Karpas-422 (cell line): Measurements from ENCODE around the gene HSPBAP1. TPM values are rescaled to one million over a fixed set of nuclear protein-coding genes. Genes with fewer than 3 reads are reported as not detected.
"Not testable (repeated sequence)": the region's sequence is repeated elsewhere in the genome, so short reads cannot be mapped to it uniquely, and the experiment has no call there.

Experiments used
- DNase-seq: peaks from one replicate; pipeline ENCODE4 v3.0.0-alpha.2; 2015
- H2AFZ ChIP-seq: fragments of 200-600 bp; sonication (generic); 2 replicates; pipeline ENCODE4 v1.6.1; 2014; ENCODE audit warnings: antibody characterized with exemption, low read length, mixed read lengths
- H3K27ac ChIP-seq: fragments of 200-600 bp; sonication (generic); 2 replicates; pipeline ENCODE4 v1.5.1; 2014; ENCODE audit warnings: mild to moderate bottlenecking, low read length, moderate library complexity
- H3K27me3 ChIP-seq: fragments of 200-600 bp; sonication (generic); 2 replicates; pipeline ENCODE4 v1.6.1; 2014; ENCODE audit warnings: low read length, mixed read lengths
- H3K36me3 ChIP-seq: fragments of 200-600 bp; sonication (generic); 2 replicates; pipeline ENCODE4 v1.6.1; 2014; ENCODE audit warnings: low read length, mixed read lengths; ENCODE audit not compliant: insufficient read depth
- H3K4me1 ChIP-seq: fragments of 200-600 bp; sonication (generic); 2 replicates; pipeline ENCODE4 v1.6.1; 2014; ENCODE audit warnings: mild to moderate bottlenecking, low read length, mixed read lengths
- H3K4me2 ChIP-seq: fragments of 200-600 bp; sonication (generic); 2 replicates; pipeline ENCODE4 v1.6.1; 2014; ENCODE audit warnings: low read length, low read depth, mild to moderate bottlenecking; ENCODE audit not compliant: poor library complexity, severe bottlenecking
- H3K4me3 ChIP-seq: fragments of 200-600 bp; sonication (generic); 2 replicates; pipeline ENCODE4 v1.5.1; 2014; ENCODE audit warnings: mild to moderate bottlenecking, antibody characterized with exemption, low read length, mixed read lengths
- H3K79me2 ChIP-seq: fragments of 200-600 bp; sonication (generic); 2 replicates; pipeline ENCODE4 v1.6.1; 2014; ENCODE audit warnings: mild to moderate bottlenecking, low read length, mixed read lengths
- H3K9ac ChIP-seq: fragments of 200-600 bp; sonication (generic); 2 replicates; pipeline ENCODE4 v1.6.0; 2014; ENCODE audit warnings: low read length
- H3K9me2 ChIP-seq: fragments of 200-600 bp; sonication (generic), shearing (Covaris generic); replicated peaks from 2 replicates; pipeline ENCODE4 v1.6.0; 2014; ENCODE audit warnings: mild to moderate bottlenecking, low read length, moderate library complexity; ENCODE audit not compliant: insufficient read depth
- H3K9me3 ChIP-seq: fragments of 300-700, 200-600 bp; sonication (generic); 2 replicates; pipeline ENCODE4 v1.6.1; 2014; ENCODE audit warnings: low read length, mixed read lengths
- H4K20me1 ChIP-seq: fragments of 200-600 bp; sonication (generic); 2 replicates; pipeline ENCODE4 v1.6.1; 2014; ENCODE audit warnings: mild to moderate bottlenecking, antibody characterized with exemption, low read length, low read depth; ENCODE audit not compliant: insufficient read depth
- total RNA-seq: library from RNA; depleted of rRNA; stranded (reverse); fragments of >200 nt; shearing (Covaris generic); gene quantifications from 2 replicates; pipeline ENCODE4 v1.2.3, GENCODE V29; 2014; ENCODE audit warnings: low replicate concordance

The HSPBAP1 gene
- total RNA-seq, 1 experiment from 2014 or later = 28.2 TPM

DNA sequence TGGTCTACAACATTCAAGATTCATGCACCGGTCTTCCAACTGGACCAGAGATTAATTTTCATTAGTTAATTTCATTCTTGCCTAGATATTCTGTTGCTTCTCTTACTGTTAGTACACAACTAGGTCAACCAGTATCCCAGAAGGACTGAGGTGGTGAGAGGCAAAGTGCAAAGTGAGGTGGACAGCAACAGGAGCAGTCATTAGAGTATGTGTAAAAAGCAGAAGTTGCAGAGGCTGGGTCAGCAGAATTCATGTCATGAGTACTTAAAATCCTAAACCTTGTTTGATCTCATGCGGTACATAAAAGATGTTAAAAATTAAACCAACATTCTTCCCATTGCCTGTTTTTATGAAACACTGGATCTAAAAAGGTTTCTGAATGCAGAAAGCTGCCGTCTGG lies 66.3 kb downstream of the HSPBAP1 start:
- no peaks in the 10 kb centered on the region for H3K79me2 ChIP-seq

DNA sequence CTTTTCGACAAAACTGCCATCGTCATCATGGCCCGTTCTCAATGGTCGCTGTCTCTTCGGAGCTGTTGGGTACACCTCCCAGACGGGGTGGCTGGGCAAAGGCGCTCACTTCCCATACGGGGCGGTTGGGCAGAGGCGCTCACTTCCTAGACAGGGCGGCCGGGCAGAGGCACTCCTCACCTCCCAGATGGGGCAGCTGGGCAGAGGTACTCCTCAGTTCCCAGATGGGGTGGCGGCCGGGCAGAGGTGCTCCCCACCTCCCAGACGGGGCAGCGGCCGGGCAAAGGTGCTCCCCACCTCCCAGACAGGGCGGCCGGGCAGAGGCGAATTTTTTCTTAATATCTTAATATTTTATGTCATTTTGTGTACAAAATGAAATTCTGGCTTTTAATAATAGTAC lies 68.5 kb downstream of the HSPBAP1 start:
- Histone ChIP-seq H3K4me3 (no peak overlapping the region), H4K20me1 (no peaks in the 10 kb centered on the region)

More for the DNA sequence above, 66.3 kb downstream of the HSPBAP1 start:
- Histone ChIP-seq H3K9me2 (no peaks in the 10 kb centered on the region), H3K9ac (no peak overlapping the region), H3K4me3 (no peak overlapping the region), H3K4me2 (no peak overlapping the region), H2AFZ (no peak overlapping the region), H3K27me3 (no peaks in the 10 kb centered on the region), H3K4me1 (no peaks in the 10 kb centered on the region), H3K9me3 (no peaks in the 10 kb centered on the region), H4K20me1 (no peaks in the 10 kb centered on the region), H3K36me3 (no peaks in the 10 kb centered on the region), H3K27ac (no peak overlapping the region)
- no peak for DNase-seq

DNA sequence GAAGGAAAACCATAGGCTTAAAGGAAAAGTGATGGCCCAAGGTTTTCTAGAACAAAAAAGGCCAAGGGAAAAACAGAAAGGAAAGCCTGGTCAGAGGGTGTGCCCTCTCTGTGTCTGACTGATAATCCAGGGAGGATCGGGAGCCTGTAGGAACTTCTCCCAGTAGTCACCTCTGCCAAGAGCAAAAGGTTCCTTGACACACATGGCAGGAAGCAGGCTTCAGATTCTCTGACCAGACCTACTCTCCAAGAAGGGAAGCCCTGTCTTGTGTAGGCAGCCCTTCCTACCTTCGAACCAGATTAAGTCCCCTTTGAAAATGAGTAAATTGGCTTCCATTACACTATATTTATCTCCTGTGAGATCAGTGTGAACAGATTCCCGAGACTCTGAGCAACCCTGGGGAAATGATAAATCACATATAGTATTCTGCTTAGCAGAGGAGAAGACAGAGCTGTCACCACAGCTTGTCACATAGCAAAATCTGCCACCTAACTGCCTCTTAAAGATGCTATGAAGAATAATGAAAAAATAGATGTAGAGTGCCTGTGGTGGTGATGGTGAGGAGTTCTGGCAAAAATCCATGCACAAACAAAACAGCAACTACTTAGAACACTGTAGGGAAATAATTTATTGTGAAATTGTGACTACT lies 74.2 kb downstream of the HSPBAP1 start:
- no peak overlapping the region for H3K4me2 ChIP-seq
- H3K4me3 ChIP-seq = no peak overlapping the region
- H3K9me2 ChIP-seq = no peaks in the 10 kb centered on the region
- H3K79me2 ChIP-seq = no peaks in the 10 kb centered on the region
- no peak overlapping the region for H3K27ac ChIP-seq
- H3K36me3 ChIP-seq = no peaks in the 10 kb centered on the region
- no peaks in the 10 kb centered on the region for H3K4me1 ChIP-seq
- no peaks in the 10 kb centered on the region for H3K9me3 ChIP-seq
- H2AFZ ChIP-seq = no peak overlapping the region
- DNase-seq = no peak
- H4K20me1 ChIP-seq = no peaks in the 10 kb centered on the region
- H3K9ac ChIP-seq = no peak overlapping the region
- no peaks in the 10 kb centered on the region for H3K27me3 ChIP-seq

More for the DNA sequence above, 68.5 kb downstream of the HSPBAP1 start:
- Histone ChIP-seq H3K9me2 (no peaks in the 10 kb centered on the region), H3K36me3 (no peaks in the 10 kb centered on the region), H3K79me2 (no peaks in the 10 kb centered on the region), H3K27me3 (no peaks in the 10 kb centered on the region), H2AFZ (no peak overlapping the region), H3K4me2 (no peak overlapping the region), H3K27ac (no peak overlapping the region), H3K4me1 (no peaks in the 10 kb centered on the region), H3K9ac (no peak overlapping the region), H3K9me3 (no peaks in the 10 kb centered on the region)
- DNase-seq = no peak

DNA sequence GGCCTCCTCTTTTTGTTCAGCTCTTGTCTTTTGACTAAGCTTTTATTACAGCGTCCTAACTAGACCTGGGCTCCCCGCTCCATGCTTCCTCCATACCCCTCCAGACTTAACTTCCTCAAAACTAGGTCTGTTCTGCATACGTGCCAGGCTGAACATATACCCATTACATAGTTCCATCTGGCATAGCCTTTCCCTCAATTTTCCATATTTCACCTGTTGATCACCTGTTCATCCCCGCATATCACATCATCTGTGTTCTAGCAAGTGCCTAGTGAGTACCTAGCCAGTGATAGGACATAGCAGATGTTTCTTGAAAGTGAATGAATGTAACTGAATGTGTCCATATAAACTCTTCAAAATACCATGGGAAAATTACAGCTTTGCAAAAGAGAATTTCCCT lies 77.0 kb downstream of the HSPBAP1 start:
- Histone ChIP-seq H3K4me1 (no peaks in the 10 kb centered on the region), H3K79me2 (no peaks in the 10 kb centered on the region), H3K36me3 (no peaks in the 10 kb centered on the region), H3K27ac (no peak overlapping the region), H3K9me2 (no peaks in the 10 kb centered on the region), H3K9me3 (no peaks in the 10 kb centered on the region), H3K9ac (no peak overlapping the region), H3K4me3 (no peak overlapping the region), H4K20me1 (no peaks in the 10 kb centered on the region), H2AFZ (no peak overlapping the region), H3K27me3 (no peaks in the 10 kb centered on the region), H3K4me2 (no peak overlapping the region)
- DNase-seq = no peak

DNA sequence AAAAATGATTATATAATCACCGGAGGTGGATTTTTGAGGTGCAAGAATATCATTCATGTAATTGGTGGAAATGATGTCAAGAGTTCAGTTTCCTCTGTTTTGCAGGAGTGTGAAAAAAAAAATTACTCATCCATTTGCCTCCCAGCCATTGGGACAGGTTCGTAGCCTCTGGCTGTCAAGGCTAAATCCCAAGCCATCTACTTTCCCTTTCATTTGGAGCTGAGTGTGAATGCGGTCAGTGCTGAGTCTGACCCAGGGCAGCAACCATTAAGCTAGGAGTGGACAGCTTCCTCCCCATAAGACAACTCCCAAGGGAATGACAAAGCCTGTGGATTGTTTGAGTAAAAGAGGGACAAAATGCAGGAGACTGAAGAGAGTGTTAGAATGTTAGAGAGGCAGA lies 79.4 kb downstream of the HSPBAP1 start:
- no peaks in the 10 kb centered on the region for H3K9me2 ChIP-seq
- H3K36me3 ChIP-seq = no peaks in the 10 kb centered on the region
- no peak overlapping the region for H3K4me3 ChIP-seq
- DNase-seq = no peak
- no peaks in the 10 kb centered on the region for H3K4me1 ChIP-seq
- no peaks in the 10 kb centered on the region for H3K27me3 ChIP-seq
- H3K9me3 ChIP-seq = no peaks in the 10 kb centered on the region
- no peaks in the 10 kb centered on the region for H4K20me1 ChIP-seq
- no peaks in the 10 kb centered on the region for H3K79me2 ChIP-seq
- H2AFZ ChIP-seq = no peak overlapping the region
- H3K4me2 ChIP-seq = no peak overlapping the region
- no peak overlapping the region for H3K9ac ChIP-seq
- H3K27ac ChIP-seq = no peak overlapping the region

DNA sequence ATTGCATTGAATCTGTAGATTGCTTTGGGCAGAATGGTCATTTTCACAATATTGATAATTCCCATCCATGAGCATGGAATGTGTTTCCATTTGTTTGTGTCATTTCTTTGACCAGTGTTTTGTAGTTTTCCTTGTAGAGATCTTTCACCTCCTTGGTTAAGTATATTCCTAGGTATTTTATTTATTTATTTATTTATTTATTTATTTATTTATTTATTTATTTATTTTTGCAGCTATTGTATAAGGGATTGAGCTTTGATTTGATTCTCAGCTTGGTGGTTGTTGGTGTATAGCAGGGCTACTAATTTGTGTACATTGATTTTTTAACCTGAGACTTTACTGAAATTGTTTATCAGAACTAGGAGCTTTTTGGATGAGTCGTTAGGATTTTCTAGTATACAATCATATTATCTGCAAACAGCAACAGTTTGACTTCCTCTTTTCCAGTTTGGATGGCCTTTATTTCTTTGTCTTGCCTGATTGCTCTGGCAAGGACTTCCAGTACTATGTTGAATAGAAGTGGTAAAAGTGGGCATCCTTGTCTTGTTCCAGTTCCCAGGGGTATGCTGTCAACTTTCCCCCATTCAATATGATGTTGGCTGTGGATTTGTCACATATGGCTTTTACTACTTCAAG lies 82.9 kb downstream of the HSPBAP1 start:
- H3K27ac ChIP-seq, H3K9ac ChIP-seq, H4K20me1 ChIP-seq, H3K36me3 ChIP-seq, H3K9me3 ChIP-seq, H3K79me2 ChIP-seq, H3K9me2 ChIP-seq, H2AFZ ChIP-seq, H3K4me2 ChIP-seq, H3K4me3 ChIP-seq, H3K4me1 ChIP-seq, DNase-seq, H3K27me3 ChIP-seq: not testable (repeated sequence)

DNA sequence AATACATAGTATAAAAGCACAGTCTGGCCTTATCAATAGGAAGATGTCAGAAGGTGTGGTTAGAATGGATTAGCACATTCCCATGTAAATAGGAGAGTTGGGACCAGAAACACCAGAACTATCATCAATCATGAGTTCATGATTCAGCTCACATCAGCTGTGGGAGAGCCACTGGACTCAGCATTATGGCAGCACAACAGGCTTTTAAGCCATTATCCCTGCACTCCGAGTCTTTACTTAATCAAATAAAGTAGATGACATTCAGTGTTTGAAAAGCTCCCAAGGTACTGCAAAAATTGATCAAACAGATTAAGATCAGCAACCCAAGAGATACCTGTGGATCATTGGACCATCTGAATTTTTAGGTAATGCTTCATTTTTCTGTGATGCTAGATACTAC lies 88.3 kb downstream of the HSPBAP1 start:
- Histone ChIP-seq H3K27me3 (no peaks in the 10 kb centered on the region), H3K79me2 (no peaks in the 10 kb centered on the region), H3K9me3 (no peaks in the 10 kb centered on the region), H4K20me1 (no peaks in the 10 kb centered on the region), H3K4me1 (no peaks in the 10 kb centered on the region), H3K4me2 (no peak overlapping the region), H3K36me3 (no peaks in the 10 kb centered on the region), H3K4me3 (no peak overlapping the region), H3K27ac (no peak overlapping the region), H3K9me2 (no peaks in the 10 kb centered on the region), H3K9ac (no peak overlapping the region), H2AFZ (no peak overlapping the region)
- DNase-seq = no peak

DNA sequence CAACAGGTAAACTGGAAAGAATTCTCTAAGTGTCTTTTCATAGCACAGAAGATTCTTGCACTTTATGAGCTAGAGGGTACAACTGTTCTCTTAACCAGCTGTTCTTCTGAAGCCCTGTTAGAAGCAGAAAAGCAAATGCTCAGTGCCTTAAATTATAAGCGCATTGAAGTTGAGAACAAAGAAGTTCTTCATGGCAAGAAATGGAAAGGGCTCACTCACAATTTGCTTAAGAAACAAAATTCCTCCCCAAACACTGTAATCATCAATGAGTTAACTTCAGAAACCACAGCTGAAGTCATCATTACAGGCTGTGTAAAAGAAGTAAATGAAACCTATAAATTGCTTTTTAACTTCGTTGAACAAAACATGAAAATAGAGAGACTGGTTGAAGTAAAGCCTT lies 93.4 kb downstream of the HSPBAP1 start:
- no peak overlapping the region for H3K4me3 ChIP-seq
- no peaks in the 10 kb centered on the region; the same call in 1 of the 2 replicates for H3K9me3 ChIP-seq
- no peaks in the 10 kb centered on the region for H4K20me1 ChIP-seq
- DNase-seq = no peak
- no peak overlapping the region for H3K9ac ChIP-seq
- no peak overlapping the region for H2AFZ ChIP-seq
- H3K79me2 ChIP-seq = no peaks in the 10 kb centered on the region
- H3K9me2 ChIP-seq = no peaks in the 10 kb centered on the region
- no peak overlapping the region for H3K4me2 ChIP-seq
- peaks cover 11% of the 10 kb centered on the region; the same call in 1 of the 2 replicates for H3K36me3 ChIP-seq
- no peaks in the 10 kb centered on the region for H3K27me3 ChIP-seq
- no peak overlapping the region for H3K27ac ChIP-seq
- peaks cover 37% of the 10 kb centered on the region for H3K4me1 ChIP-seq
